Activated CD8-positive, alpha-beta T cell treated with anti-CD3 and anti-CD28 coated beads for 36 hours (primary cell): ENCODE measurements around the gene SMTNL1. TPM values are rescaled to one million over a fixed set of nuclear protein-coding genes. Genes with fewer than 3 reads are reported as not detected.

Source experiments
- ATAC-seq: fragments of 200-7000 bp; cut with Tn5 transposase; one replicate; pipeline ENCODE4 v1.10.0; 2021; ENCODE audit warnings: mild to moderate bottlenecking, moderate library complexity
- CTCF ChIA-PET: fragments of 350-600 bp; sonication (Branson Sonifier 250); formaldehyde crosslinking; loops from one replicate; lab custom pipeline; 2021; ENCODE audit warnings: antibody characterized with exemption; lab: Charles Lee
- POLR2A ChIA-PET: fragments of 350-600 bp; sonication (Branson Sonifier 250); formaldehyde crosslinking; loops from one replicate; lab custom pipeline; 2021; ENCODE audit warnings: antibody characterized with exemption; lab: Charles Lee
- DNase-seq: peaks from one replicate; pipeline ENCODE4 v3.0.0-alpha.2; 2020
- H3K27ac Mint-ChIP-seq: one replicate; pipeline ENCODE4 v1.8.0; 2021; ENCODE audit warnings: mild to moderate bottlenecking, mixed read lengths
- H3K27me3 Mint-ChIP-seq: one replicate; pipeline ENCODE4 v1.8.0; 2021; ENCODE audit warnings: mixed read lengths
- H3K36me3 Mint-ChIP-seq: one replicate; pipeline ENCODE4 v1.8.0; 2021; ENCODE audit warnings: low read depth, mixed read lengths
- H3K4me1 Mint-ChIP-seq: one replicate; pipeline ENCODE4 v1.8.0; 2021; ENCODE audit warnings: low read depth, mixed read lengths
- H3K4me3 Mint-ChIP-seq: one replicate; pipeline ENCODE4 v1.8.0; 2021; ENCODE audit warnings: mild to moderate bottlenecking, moderate library complexity, mixed read lengths
- H3K9me3 Mint-ChIP-seq: one replicate; pipeline ENCODE4 v1.8.0; 2021; ENCODE audit warnings: mixed read lengths
- CTCF ChIP-seq: fragments of 200-600 bp; IDR thresholded peaks from one replicate; pipeline ENCODE4 v1.8.0; 2022; ENCODE audit warnings: antibody characterized with exemption, mild to moderate bottlenecking
- intact Hi-C: fragments of 100-400 bp; cut with micrococcal nuclease; formaldehyde crosslinking; loops from one replicate; pipeline ENCODE4 v1.10.0; 2022
- total RNA-seq, 2 experiments: library from RNA; stranded (reverse); gene quantifications; one replicate each; pipeline ENCODE4 v1.2.3, GENCODE V29; 2021

Gene SMTNL1
- total RNA-seq, 2 experiments from 2014 or later: not detected

GRCh38 chr11:57599381-57599780 is 62.0 kb downstream of the SMTNL1 start:
- DNase-seq (no peak), ATAC-seq (no peak)
- intact Hi-C loops: no loop called here
- H3K27ac Mint-ChIP-seq: no peak overlapping the region
- ChIA-PET CTCF (interaction anchor here (1.8 kb wide), 1 partner anchor 45 kb away, joined by 6 read pairs; no protein-coding TSS in a partner anchor), POLR2A (interaction anchor here (1.0 kb wide), 1 partner anchor 31 kb away, joined by 4 read pairs; no protein-coding TSS in a partner anchor)
- no peaks in the 10 kb centered on the region for H3K36me3 Mint-ChIP-seq
- no peak for TF ChIP-seq CTCF
- H3K9me3 Mint-ChIP-seq: no peaks in the 10 kb centered on the region
- H3K4me1 Mint-ChIP-seq: no peaks in the 10 kb centered on the region
- H3K27me3 Mint-ChIP-seq: peaks cover 19% of the 10 kb centered on the region
- no peak overlapping the region for H3K4me3 Mint-ChIP-seq

Other genes with a start within 250 kb of the SMTNL1 start
- gene TNKS1BP1, start 212.6 kb upstream of the SMTNL1 start, total RNA-seq: 10 to 100 TPM; 18.4 to 23.2 TPM
- 100 to 1,000 TPM; 284 to 290 TPM for gene SSRP1, start 201.7 kb upstream of the SMTNL1 start, total RNA-seq
- not detected for gene P2RX3, start 199.2 kb upstream of the SMTNL1 start, total RNA-seq
- gene PRG3, start 156.4 kb upstream of the SMTNL1 start, total RNA-seq: not detected
- gene PRG2, start 146.9 kb upstream of the SMTNL1 start, total RNA-seq: 1 to 10 TPM in 1 of 2 experiments, under 1 TPM in 1; 0.43 to 2.3 TPM
- 100 to 1,000 TPM; 294 to 300 TPM for gene SLC43A3, start 110.5 kb upstream of the SMTNL1 start, total RNA-seq
- gene RTN4RL2, start 77.1 kb upstream of the SMTNL1 start, total RNA-seq: under 1 TPM; 0.23 to 0.27 TPM
- gene SLC43A1, start 21.9 kb upstream of the SMTNL1 start, total RNA-seq: 10 to 100 TPM; 32.1 to 34.0 TPM
- gene TIMM10, start 6.8 kb upstream of the SMTNL1 start, total RNA-seq: 10 to 100 TPM; 75.2 to 84.2 TPM
- gene UBE2L6, start 30.1 kb downstream of the SMTNL1 start, total RNA-seq: 100 to 1,000 TPM; 148 to 159 TPM
- gene SERPING1, start 60.1 kb downstream of the SMTNL1 start, total RNA-seq: not detected
- under 1 TPM; 0.43 to 0.54 TPM for gene YPEL4, start 112.3 kb downstream of the SMTNL1 start, total RNA-seq
- 10 to 100 TPM; 16.2 to 16.9 TPM for gene CLP1, start 120.2 kb downstream of the SMTNL1 start, total RNA-seq
- 10 to 100 TPM; 53.7 to 54.8 TPM for gene ZDHHC5, start 130.5 kb downstream of the SMTNL1 start, total RNA-seq
- 10 to 100 TPM in 1 of 2 experiments, 1 to 10 TPM in 1; 9.1 to 10.3 TPM for gene MED19, start 174.6 kb downstream of the SMTNL1 start, total RNA-seq
- gene TMX2, start 175.0 kb downstream of the SMTNL1 start, total RNA-seq: 10 to 100 TPM; 53.1 to 58.6 TPM
- gene SELENOH, start 203.9 kb downstream of the SMTNL1 start, total RNA-seq: 100 to 1,000 TPM; 257 to 265 TPM
- gene BTBD18, start 214.2 kb downstream of the SMTNL1 start, total RNA-seq: not detected
- 1 to 10 TPM; 7.3 to 7.9 TPM for gene CTNND1, start 224.2 kb downstream of the SMTNL1 start, total RNA-seq